Hippocampal formation (tissue), 2 donors: ENCODE results near the gene DEFB118.
"Not testable (repeated sequence)": the region's sequence is repeated elsewhere in the genome, so short reads cannot be mapped to it uniquely, and the experiment has no call there.

Experiments
- DNase-seq, 2 donors: peaks; one replicate each; lab custom pipeline; 2025; lab: John Stamatoyannopoulos, UW

The DEFB118 gene

GRCh38 chr20:31368301-31368700 lies at the start of gene DEFB118:
Gene DEFB118 (plus strand): TSS chr20:31368601. CDS start chr20:31368651, 50 bp downstream.
- DNase-seq: no peak

GRCh38 chr20:31322504-31322903 lies 45.9 kb upstream of the DEFB118 start:
- DNase-seq: no peak

- DNase-seq: no peak
These were observed 37.5 kb upstream of the DEFB118 start for GRCh38 chr20:31330893-31331292.

- no peak for DNase-seq
These were observed 26.9 kb upstream of the DEFB118 start for GRCh38 chr20:31341470-31341869.

GRCh38 chr20:31355981-31356380 lies 12.4 kb upstream of the DEFB118 start:
- no peak for DNase-seq

- no peak for DNase-seq
These were observed 5.1 kb upstream of the DEFB118 start for GRCh38 chr20:31363295-31363694.

- not testable (repeated sequence) for DNase-seq
These were observed 4.1 kb upstream of the DEFB118 start for GRCh38 chr20:31364272-31364671.

GRCh38 chr20:31374346-31374745 lies 5.9 kb downstream of the DEFB118 start:
- no peak for DNase-seq

- DNase-seq: no peak
These were observed 22.1 kb downstream of the DEFB118 start, which contains the start of gene DEFB119 for GRCh38 chr20:31390490-31390889. Gene DEFB119 (minus strand): TSS chr20:31390590. CDS start chr20:31390483, 107 bp downstream.

- DNase-seq: no peak
These were observed 24.4 kb downstream of the DEFB118 start for GRCh38 chr20:31392836-31393235.

- no peak for DNase-seq
These were observed 26.5 kb downstream of the DEFB118 start for GRCh38 chr20:31394900-31395299.

- DNase-seq: no peak
These were observed 35.5 kb downstream of the DEFB118 start for GRCh38 chr20:31403886-31404285.

GRCh38 chr20:31406115-31406514 lies 37.7 kb downstream of the DEFB118 start, which contains the start of gene DEFB121:
Gene DEFB121 (minus strand): TSS chr20:31406215. CDS start chr20:31406152, 63 bp downstream.
- no peak for DNase-seq

GRCh38 chr20:31410011-31410410 lies 41.6 kb downstream of the DEFB118 start:
- no peak for DNase-seq

- DNase-seq: no peak
These were observed 46.0 kb downstream of the DEFB118 start for GRCh38 chr20:31414381-31414780.

GRCh38 chr20:31415653-31416052 lies 47.3 kb downstream of the DEFB118 start:
- no peak for DNase-seq

- DNase-seq: no peak
These were observed 49.9 kb downstream of the DEFB118 start for GRCh38 chr20:31418307-31418706.
